Stimulated activated CD4-positive, alpha-beta T cell treated with anti-CD3 and anti-CD28 coated beads, TNF-alpha, amount 100 ng/mL, for 48 hours (primary cell): Measurements from ENCODE around the gene COMMD7.
A peak's percentile ranks its signal among the peaks of the same experiment; 100 is the strongest.
"Not testable (repeated sequence)": the region's sequence is repeated elsewhere in the genome, so short reads cannot be mapped to it uniquely, and the experiment has no call there.

ENCODE experiments used
- DNase-seq, 3 donors: peaks; one replicate each; pipeline ENCODE4 v3.0.0-alpha.2; 2020; ENCODE audit warnings: low read depth in 3 of 3

The COMMD7 gene

GRCh38 chr20:32765230-32765875 lies 22.1 kb upstream of the COMMD7 start:
- DNase-seq = not testable (repeated sequence)

- DNase-seq = no peak
Measured at GRCh38 chr20:32764005-32764960, 21.0 kb upstream of the COMMD7 start.

- no peak for DNase-seq
Measured at GRCh38 chr20:32763202-32764004, 20.1 kb upstream of the COMMD7 start.

- no peak for DNase-seq
Measured at GRCh38 chr20:32762754-32763201, 19.5 kb upstream of the COMMD7 start.

- DNase-seq = peak in 2 of 3 donors; percentile 39 to 68
Measured at GRCh38 chr20:32761831-32762753, 18.8 kb upstream of the COMMD7 start, which contains the start of gene DNMT3B. Gene DNMT3B, plus strand, starts transcription at chr20:32762385. Its CDS starts 17,939 bp downstream, at chr20:32780324.

GRCh38 chr20:32761417-32761830 lies 18.2 kb upstream of the COMMD7 start:
- no peak for DNase-seq

GRCh38 chr20:32756156-32756555 lies 12.9 kb upstream of the COMMD7 start:
- DNase-seq = no peak

GRCh38 chr20:32753731-32754130 lies 10.5 kb upstream of the COMMD7 start:
- no peak for DNase-seq

GRCh38 chr20:32752458-32753250 lies 9.4 kb upstream of the COMMD7 start:
- DNase-seq = no peak

GRCh38 chr20:32751702-32752457 lies 8.6 kb upstream of the COMMD7 start:
- no peak for DNase-seq

GRCh38 chr20:32751293-32751692 lies 8.0 kb upstream of the COMMD7 start:
- no peak for DNase-seq

GRCh38 chr20:32749914-32750637 lies 6.8 kb upstream of the COMMD7 start:
- DNase-seq = no peak

GRCh38 chr20:32742322-32743236 lies 688 bp downstream of the COMMD7 start:
- no peak for DNase-seq

- DNase-seq = no peak
Measured at GRCh38 chr20:32741151-32741550, 2.1 kb downstream of the COMMD7 start.

- DNase-seq = no peak
Measured at GRCh38 chr20:32737371-32738223, 5.7 kb downstream of the COMMD7 start.

GRCh38 chr20:32731882-32732266 lies 11.4 kb downstream of the COMMD7 start:
- no peak for DNase-seq

- DNase-seq = not testable (repeated sequence)
Measured at GRCh38 chr20:32729334-32729733, 13.9 kb downstream of the COMMD7 start.
